GM19438 (cell line): ENCODE data around the gene KRT84.
"Not testable (repeated sequence)": the region's sequence is repeated elsewhere in the genome, so short reads cannot be mapped to it uniquely, and the experiment has no call there.

Experiments
- ATAC-seq: cut with Tn5 transposase; IDR thresholded peaks from one replicate; pipeline ENCODE4 v1.9.1; 2021; ENCODE audit warnings: low read depth; ENCODE audit not compliant: unreplicated experiment

The KRT84 gene

GRCh38 chr12:52411815-52412214 is 26.4 kb upstream of the KRT84 start:
- ATAC-seq, result no peak

- not testable (repeated sequence) for ATAC-seq
Observed at GRCh38 chr12:52410589-52411248, 25.3 kb upstream of the KRT84 start.

DNA sequence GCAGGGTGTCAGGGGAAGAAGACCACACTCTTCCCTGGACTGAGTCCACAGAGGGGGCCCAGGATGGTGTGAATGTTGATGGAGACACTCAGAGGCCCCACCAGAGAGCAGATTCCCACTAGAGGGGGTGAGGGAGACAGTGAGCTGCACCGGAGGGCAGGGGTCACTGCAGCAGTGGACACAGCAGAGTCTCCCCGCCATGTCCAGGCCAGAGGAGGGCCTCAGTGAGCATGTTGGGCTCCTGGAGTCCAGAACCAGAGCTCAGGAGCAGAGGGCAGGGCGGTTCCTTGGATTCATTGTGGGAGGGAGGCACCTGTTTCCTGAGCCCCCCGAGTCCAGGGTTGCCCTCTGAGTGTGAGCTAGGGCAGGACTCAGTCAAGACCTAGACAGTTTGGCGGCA is 22.5 kb upstream of the KRT84 start:
- ATAC-seq, result no peak

GRCh38 chr12:52405922-52406385 is 20.5 kb upstream of the KRT84 start, which contains the start of gene KRT82:
KRT82 (minus strand) TSS chr12:52406335; CDS start chr12:52406277, 58 bp downstream.
- no peak for ATAC-seq

DNA sequence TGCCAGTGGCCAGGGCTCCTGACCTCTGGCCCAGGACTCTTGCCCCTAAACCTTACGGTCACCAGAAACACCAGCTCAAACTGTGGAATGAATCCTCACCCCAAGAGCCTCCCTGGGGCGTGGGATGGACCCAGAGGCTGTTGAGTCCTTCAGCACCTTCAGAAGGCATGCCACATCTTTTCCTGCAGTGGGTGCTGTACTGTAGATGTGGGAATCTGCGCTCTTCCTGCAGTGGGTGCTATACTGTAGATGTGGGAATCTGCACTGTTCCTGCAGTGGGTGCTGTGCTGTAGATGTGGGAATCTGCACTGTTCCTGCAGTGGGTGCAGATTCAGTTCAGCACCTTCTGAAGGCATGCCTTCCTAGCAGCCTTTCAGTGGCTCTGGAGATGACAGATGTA is 19.5 kb upstream of the KRT84 start:
- ATAC-seq, result no peak

GRCh38 chr12:52403561-52403960 is 18.1 kb upstream of the KRT84 start:
- ATAC-seq, result no peak

DNA sequence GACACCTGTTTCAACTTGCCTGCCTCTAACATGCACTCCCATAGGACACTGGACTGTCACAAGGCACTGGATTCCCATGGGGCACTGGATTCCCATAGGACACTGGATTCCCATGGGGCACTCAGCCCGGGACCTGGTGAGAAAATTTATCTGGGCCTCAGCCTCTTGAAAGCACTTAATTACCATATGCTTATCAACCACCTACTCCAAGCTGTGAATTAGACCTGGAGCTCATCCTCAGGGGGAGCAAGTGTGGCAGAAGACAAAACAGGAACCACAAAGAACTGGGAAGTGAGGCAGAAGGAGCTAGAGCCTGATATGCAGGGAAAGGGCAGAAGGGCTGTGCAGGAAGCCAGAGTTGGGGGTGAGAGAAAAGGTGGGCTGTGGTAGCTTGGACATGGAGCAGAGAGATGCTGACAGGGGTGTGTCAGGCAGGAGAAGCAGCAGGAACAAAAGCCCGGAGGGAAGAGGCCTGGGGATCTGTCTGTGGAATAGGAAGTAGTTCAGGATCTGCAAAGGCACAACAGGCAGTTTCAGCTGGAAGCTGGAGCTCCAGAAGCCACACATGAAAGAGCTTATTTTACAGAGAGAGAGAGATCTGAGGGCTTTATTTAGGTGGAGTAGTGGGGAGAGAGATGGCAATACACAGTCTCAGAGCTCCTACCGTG is 17.6 kb upstream of the KRT84 start:
- ATAC-seq, result no peak

- ATAC-seq, result no peak
Observed at GRCh38 chr12:52402377-52402776, 16.9 kb upstream of the KRT84 start.

DNA sequence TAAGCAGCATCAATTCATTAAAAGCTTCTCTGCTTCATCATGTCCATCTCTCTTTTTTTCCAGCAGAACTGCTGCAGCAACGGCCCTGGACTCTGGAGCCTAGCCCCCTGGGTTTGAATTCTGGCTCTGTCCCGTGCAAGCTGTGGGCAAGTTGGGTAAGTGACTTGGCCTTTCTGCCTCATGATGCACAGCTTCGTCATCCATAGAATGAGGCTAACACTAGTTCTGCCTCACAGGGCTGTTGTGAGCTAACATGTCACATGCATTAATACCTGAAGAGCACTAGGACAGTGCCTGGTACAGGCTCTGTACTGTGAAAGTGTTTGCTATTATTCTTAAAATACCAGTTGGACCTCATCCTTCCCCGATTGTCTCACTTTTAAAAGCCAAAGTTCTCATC is 16.5 kb upstream of the KRT84 start:
- ATAC-seq, result no peak

GRCh38 chr12:52401526-52401925 is 16.1 kb upstream of the KRT84 start:
- no peak for ATAC-seq

DNA sequence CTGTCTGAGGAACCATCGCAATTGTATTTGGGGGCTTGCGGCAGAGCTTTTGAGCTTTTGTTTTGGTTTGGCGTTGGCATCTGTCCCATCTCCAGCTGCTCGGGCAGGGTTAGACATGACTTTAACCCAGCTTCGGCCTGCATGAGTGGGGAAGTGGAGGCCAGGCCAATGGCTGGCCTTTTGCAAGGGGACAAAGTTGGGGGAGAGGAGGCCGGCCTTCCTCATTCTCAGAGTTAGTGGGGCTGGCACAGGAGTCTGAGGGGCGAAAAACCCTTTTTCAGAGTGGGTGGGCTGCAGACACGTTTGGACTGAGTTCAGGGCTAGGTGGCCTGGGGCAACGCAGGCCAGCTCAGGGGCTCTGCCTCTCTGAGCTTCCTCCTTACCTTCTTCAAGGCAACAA is 15.5 kb upstream of the KRT84 start:
- no peak for ATAC-seq

GRCh38 chr12:52399756-52400155 is 14.3 kb upstream of the KRT84 start:
- no peak for ATAC-seq

- no peak for ATAC-seq
Observed at GRCh38 chr12:52398176-52398575, 12.7 kb upstream of the KRT84 start.

- ATAC-seq, result no peak
Observed at GRCh38 chr12:52396656-52397055, 11.2 kb upstream of the KRT84 start.

- ATAC-seq, result no peak
Observed at GRCh38 chr12:52395761-52396434, 10.4 kb upstream of the KRT84 start.

DNA sequence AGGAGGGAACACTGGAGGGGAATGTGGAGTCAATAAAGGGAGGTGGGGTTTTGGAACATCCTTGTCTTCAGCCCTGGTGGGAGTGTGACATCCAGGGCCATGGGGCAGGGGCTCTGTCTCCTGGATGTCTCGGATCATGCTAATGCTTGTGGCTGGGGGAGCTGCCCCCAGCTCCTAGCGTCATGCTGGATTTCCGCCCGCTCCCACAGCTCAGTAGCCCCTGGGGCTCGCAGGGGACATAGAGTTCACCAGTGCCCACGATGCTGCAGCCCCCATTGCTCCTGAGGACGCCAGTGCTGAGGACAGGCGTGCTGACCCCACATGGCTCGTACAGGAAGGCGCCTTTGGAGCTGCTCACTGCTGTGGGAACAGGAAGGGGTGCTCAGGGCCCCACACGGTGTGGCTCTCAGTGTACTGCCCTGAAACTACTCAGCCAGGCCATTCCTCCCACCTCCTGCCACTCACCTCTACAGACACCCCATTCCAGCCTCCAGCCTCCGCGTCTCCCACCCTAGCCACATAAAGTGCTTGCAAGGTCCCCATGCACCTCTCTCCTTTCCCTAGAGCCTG is 9.5 kb upstream of the KRT84 start:
- ATAC-seq, result no peak

- ATAC-seq, result no peak
Observed at GRCh38 chr12:52392465-52393007, 7.1 kb upstream of the KRT84 start.

- ATAC-seq, result no peak
Observed at GRCh38 chr12:52391618-52392002, 6.2 kb upstream of the KRT84 start.

GRCh38 chr12:52390739-52391617 is 5.5 kb upstream of the KRT84 start:
- ATAC-seq, result no peak
